Measurements from ENCODE around the gene AGAP1. TPM values are rescaled to one million over a fixed set of nuclear protein-coding genes. Genes with fewer than 3 reads are reported as not detected.

AGAP1 gene
- total and polyA plus RNA-seq, 2 donors (not counting 3 experiments of a cell fraction or from before 2014, with no cell fraction given), result 10.2 to 20.9 TPM

GRCh38 chr2:235734168-235734567 lies 240.3 kb downstream of the AGAP1 start:
- ChIA-PET POLR2A (no interaction called here), CTCF (no interaction called here)
- intact Hi-C loops (cut with micrococcal nuclease), result no loop called here
- no peak overlapping the region for H3K4me2 ChIP-seq (ENCODE audit: insufficient read depth, low read length)
- H2AFZ ChIP-seq (ENCODE audit: low read depth, low read length), result no peak overlapping the region
- no peaks in the 10 kb centered on the region for H4K20me1 ChIP-seq (replicated peaks; ENCODE audit: control insufficient read depth, extremely low read depth, insufficient read depth, low read length)
- no peaks in the 10 kb centered on the region for H3K9me3 ChIP-seq (replicated peaks; ENCODE audit: control insufficient read depth, insufficient read depth, low read length)
- no peaks in the 10 kb centered on the region for H3K27me3 ChIP-seq (ENCODE audit: control insufficient read depth in 2 of 2, insufficient read depth in 2 of 2, low read length in 2 of 2)
- TF ChIP-seq GATA2 (IDR thresholded peaks at IDR 0.05; ENCODE audit: insufficient read depth, insufficient read length, low read depth, low read length) (no peak), POLR2AphosphoS5 (IDR thresholded peaks at IDR 0.05; ENCODE audit: insufficient read depth, low read depth, low read length) (no peak)
- DNase-seq (ENCODE audit: low read depth, low spot score), result no peak
- dilution Hi-C loops (cut with MboI; ENCODE audit: extremely low pct_ligation_motif_present, low sequenced_read_pairs), result no loop called here
- no peaks in the 10 kb centered on the region for H3K79me2 ChIP-seq (ENCODE audit: control insufficient read depth, insufficient read depth, low read length)
- H3K9ac ChIP-seq (replicated peaks; ENCODE audit: extremely low read depth, insufficient read depth, low read length), result no peak overlapping the region
- H3K36me3 ChIP-seq (ENCODE audit: control insufficient read depth in 2 of 2, extremely low read depth in 1 of 2, insufficient read depth in 2 of 2, low read length in 2 of 2), result no peaks in the 10 kb centered on the region
- FAIRE-seq, result no peak
- no peak overlapping the region for H3K27ac ChIP-seq (ENCODE audit: insufficient read depth, low read depth, low read length)
- H3K9me1 ChIP-seq (replicated peaks; ENCODE audit: control insufficient read depth, extremely low read depth, insufficient read depth, low read length), result no peaks in the 10 kb centered on the region
- no peaks in the 10 kb centered on the region for H3K4me1 ChIP-seq (ENCODE audit: control insufficient read depth, extremely low read depth, insufficient read depth, low read length)
- BruUV-seq (replicated peaks), result no TSS peak
- no peak overlapping the region for H3K4me3 ChIP-seq (replicated peaks in 1 of 3; ENCODE audit: insufficient read depth in 1 of 3, low read depth in 1 of 3, low read length in 3 of 3)

DNA sequence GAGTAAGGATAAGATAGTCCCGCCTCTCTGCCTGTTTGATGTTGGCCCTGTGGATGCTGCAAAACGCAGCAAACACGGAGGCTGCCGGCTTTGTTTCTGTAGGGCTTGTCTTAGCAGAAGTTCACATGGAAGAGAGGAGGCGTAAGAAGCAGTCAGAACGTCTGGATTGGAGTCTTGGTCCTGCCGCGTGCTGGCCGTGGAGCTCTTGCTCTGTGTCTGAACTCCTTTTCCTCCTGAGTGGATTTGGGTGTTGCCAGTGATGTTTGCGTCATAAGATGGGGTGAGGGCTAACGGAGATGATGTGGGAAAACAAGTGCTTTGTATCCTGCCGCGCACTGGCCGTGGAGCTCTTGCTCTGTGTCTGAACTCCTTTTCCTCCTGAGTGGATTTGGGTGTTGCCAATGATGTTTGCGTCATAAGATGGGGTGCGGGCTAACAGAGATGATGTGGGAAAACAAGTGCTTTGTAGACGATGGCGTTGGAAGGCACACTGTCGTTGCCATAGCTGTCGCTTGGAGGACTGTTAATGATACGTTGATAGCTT lies 240.9 kb downstream of the AGAP1 start:
- no peaks in the 10 kb centered on the region for H4K20me1 ChIP-seq (replicated peaks; ENCODE audit: control insufficient read depth, extremely low read depth, insufficient read depth, low read length)
- dilution Hi-C loops (cut with MboI; ENCODE audit: extremely low pct_ligation_motif_present, low sequenced_read_pairs), result no loop called here
- intact Hi-C loops (cut with micrococcal nuclease), result no loop called here
- ChIA-PET CTCF (interaction anchor here (1.3 to 2.7 kb wide), 2 partner anchors 12 to 139 kb away, joined by 6 to 11 read pairs; no protein-coding TSS in a partner anchor), POLR2A (no interaction called here)
- H2AFZ ChIP-seq (ENCODE audit: low read depth, low read length), result no peak overlapping the region
- FAIRE-seq (no peak), DNase-seq (ENCODE audit: low read depth, low spot score) (no peak)
- H3K4me1 ChIP-seq (ENCODE audit: control insufficient read depth, extremely low read depth, insufficient read depth, low read length), result no peaks in the 10 kb centered on the region
- no peak overlapping the region for H3K4me2 ChIP-seq (ENCODE audit: insufficient read depth, low read length)
- H3K9me3 ChIP-seq (replicated peaks; ENCODE audit: control insufficient read depth, insufficient read depth, low read length), result no peaks in the 10 kb centered on the region
- no peak overlapping the region for H3K27ac ChIP-seq (ENCODE audit: insufficient read depth, low read depth, low read length)
- no peak for TF ChIP-seq POLR2A (IDR thresholded peaks at IDR 0.05; ENCODE audit: low read depth, low read length)
- H3K9ac ChIP-seq (replicated peaks; ENCODE audit: extremely low read depth, insufficient read depth, low read length), result no peak overlapping the region
- H3K79me2 ChIP-seq (ENCODE audit: control insufficient read depth, insufficient read depth, low read length), result no peaks in the 10 kb centered on the region
- H3K27me3 ChIP-seq (ENCODE audit: control insufficient read depth in 2 of 2, insufficient read depth in 2 of 2, low read length in 2 of 2), result no peaks in the 10 kb centered on the region
- no peak overlapping the region for H3K4me3 ChIP-seq (replicated peaks in 1 of 3; ENCODE audit: insufficient read depth in 1 of 3, low read depth in 1 of 3, low read length in 3 of 3)
- no peaks in the 10 kb centered on the region for H3K9me1 ChIP-seq (replicated peaks; ENCODE audit: control insufficient read depth, extremely low read depth, insufficient read depth, low read length)
- BruUV-seq (replicated peaks), result no TSS peak
- no peaks in the 10 kb centered on the region for H3K36me3 ChIP-seq (ENCODE audit: control insufficient read depth in 2 of 2, extremely low read depth in 1 of 2, insufficient read depth in 2 of 2, low read length in 2 of 2)

Data from endothelial cell of umbilical vein (primary cell).